PC-9 (cell line): ENCODE measurements around the gene KIF26A. TPM values are rescaled to one million over a fixed set of nuclear protein-coding genes. Genes with fewer than 3 reads are reported as not detected.
"Not testable (repeated sequence)": the region's sequence is repeated elsewhere in the genome, so short reads cannot be mapped to it uniquely, and the experiment has no call there.

Experiments
- BruUV-seq: library from RNA; stranded (reverse); fragments of 400-500 nt; replicated peaks from 2 replicates; lab custom pipeline; 2021; lab: Mats Ljungman, UMichigan
- CTCF ChIA-PET: fragments of 300-600 bp; sonication (Branson Sonifier 250); formaldehyde crosslinking; loops from one replicate; lab custom pipeline; 2022; ENCODE audit warnings: antibody characterized with exemption; lab: Charles Lee
- POLR2A ChIA-PET: fragments of 300-600 bp; sonication (Branson Sonifier 250); formaldehyde crosslinking; loops from one replicate; lab custom pipeline; 2022; ENCODE audit warnings: antibody characterized with exemption; ENCODE audit not compliant: unreplicated experiment; lab: Charles Lee
- DNase-seq, 2 experiments: peaks; one replicate each; pipeline versions ENCODE4 v3.0.0 to v3.0.0-alpha.2; 2015 to 2022; ENCODE audit warnings: mixed read lengths in 1 of 2
- H2AFZ ChIP-seq: fragments of 200-600 bp; sonication (generic); 2 replicates; pipeline ENCODE4 v1.8.1; 2017; ENCODE audit warnings: antibody characterized with exemption
- H3F3A ChIP-seq: fragments of 200-600 bp; sonication (generic); 2 replicates; pipeline ENCODE4 v1.8.1; 2017; ENCODE audit warnings: antibody characterized with exemption, mild to moderate bottlenecking, low read depth; ENCODE audit not compliant: insufficient read depth
- H3K27ac ChIP-seq: fragments of 200-600 bp; sonication (generic); 2 replicates; pipeline ENCODE4 v1.6.1; 2016; ENCODE audit warnings: mixed run types
- H3K27me3 ChIP-seq: fragments of 200-600 bp; sonication (generic); 2 replicates; pipeline ENCODE4 v1.6.1; 2016; ENCODE audit warnings: low read depth, mixed run types; ENCODE audit not compliant: insufficient read depth
- H3K36me3 ChIP-seq: fragments of 200-600 bp; sonication (generic); 2 replicates; pipeline ENCODE4 v1.6.1; 2016; ENCODE audit warnings: low read depth, mixed run types
- H3K4me1 ChIP-seq: fragments of 200-600 bp; sonication (generic); replicated peaks from 2 replicates; pipeline ENCODE4 v1.6.1; 2016; ENCODE audit warnings: mixed run types; ENCODE audit not compliant: insufficient read depth
- H3K4me2 ChIP-seq: fragments of 200-600 bp; sonication (generic); 2 replicates; pipeline ENCODE4 v1.6.1; 2017; ENCODE audit warnings: mixed run types
- H3K4me3 ChIP-seq: fragments of 200-600 bp; sonication (generic); 2 replicates; pipeline ENCODE4 v1.6.1; 2016; ENCODE audit warnings: mixed run types
- H3K79me2 ChIP-seq: fragments of 200-600 bp; sonication (generic); 2 replicates; pipeline ENCODE4 v1.6.1; 2017; ENCODE audit warnings: low read depth, mixed run types
- H3K9me2 ChIP-seq: fragments of 200-600 bp; sonication (generic); 2 replicates; pipeline ENCODE4 v1.8.1; 2017; ENCODE audit warnings: mild to moderate bottlenecking; ENCODE audit not compliant: insufficient read depth
- H3K9me3 ChIP-seq: fragments of 200-600 bp; sonication (generic); 2 replicates; pipeline ENCODE4 v1.8.1; 2016; ENCODE audit warnings: low read depth; ENCODE audit not compliant: insufficient read depth
- H4K20me1 ChIP-seq: fragments of 200-600 bp; sonication (generic); 2 replicates; pipeline ENCODE4 v1.8.1; 2017; ENCODE audit not compliant: insufficient read depth
- EZH2 ChIP-seq: fragments of 200-600 bp; sonication (generic); IDR thresholded peaks from 2 replicates; pipeline ENCODE4 v1.8.0; 2017; ENCODE audit warnings: antibody characterized with exemption, low read depth
- intact Hi-C: fragments of 100-400 bp; cut with micrococcal nuclease; formaldehyde crosslinking; loops from one replicate; pipeline ENCODE4 v1.10.0; 2022; ENCODE audit not compliant: unreplicated experiment
- total RNA-seq: library from RNA; stranded (reverse); gene quantifications from 2 replicates; pipeline ENCODE4 v1.2.3, GENCODE V29; 2021
- TF ChIP-seq, protein P1 (sequence below): fragments of 200-600 bp; sonication (generic); conservative IDR thresholded peaks from 2 replicates; pipeline ENCODE4 v1.6.1; 2017; ENCODE audit warnings: mixed run types, antibody characterized with exemption, mild to moderate bottlenecking, moderate library complexity

The KIF26A gene
- total RNA-seq, 1 experiment from 2014 or later = 0.17 TPM

DNA sequence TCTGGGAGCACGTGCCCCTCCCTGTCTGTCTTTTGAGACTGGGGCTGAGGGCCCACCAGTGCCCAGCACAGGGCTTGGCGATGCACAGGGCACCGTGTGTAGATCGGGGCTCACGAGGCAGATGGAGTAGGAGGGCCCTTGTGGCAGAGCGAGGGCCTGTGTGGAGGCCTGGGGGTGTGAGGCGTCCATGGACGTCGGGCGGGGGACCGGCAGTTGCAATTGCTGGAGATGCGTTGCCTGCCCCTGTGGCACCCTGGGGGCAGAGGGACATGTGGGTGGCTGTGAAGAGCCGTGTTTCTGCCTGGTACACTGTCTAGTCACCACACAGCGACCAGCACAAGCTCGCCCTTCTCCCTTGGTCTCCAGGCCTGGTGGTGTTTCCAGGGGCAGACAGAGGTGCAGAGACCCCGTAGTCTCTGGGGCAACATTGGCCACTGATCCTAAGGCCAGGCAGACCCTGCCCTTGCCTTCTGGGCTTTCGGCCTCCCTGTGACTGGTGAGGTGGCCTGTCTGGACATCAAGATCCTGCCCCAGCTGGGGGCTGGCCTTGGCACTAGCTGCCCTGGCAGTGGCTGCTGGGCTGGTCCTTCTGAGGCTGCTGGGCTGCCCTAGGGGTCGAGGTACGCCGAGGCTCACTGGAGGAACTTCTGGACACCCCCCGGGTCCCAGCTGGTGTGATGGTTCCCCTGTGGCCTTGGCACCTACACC, 14.5 kb downstream of the KIF26A start:
- Histone ChIP-seq H3K27ac (no peak overlapping the region), H3K9me2 (no peaks in the 10 kb centered on the region), H3K4me1 (no peaks in the 10 kb centered on the region), H2AFZ (no peak overlapping the region), H3K9me3 (no peaks in the 10 kb centered on the region), H3K4me2 (no peak overlapping the region), H4K20me1 (no peaks in the 10 kb centered on the region), H3F3A (no peaks in the 10 kb centered on the region), H3K4me3 (no peak overlapping the region), H3K79me2 (no peaks in the 10 kb centered on the region), H3K27me3 (peaks cover 50% of the 10 kb centered on the region), H3K36me3 (no peaks in the 10 kb centered on the region)
- intact Hi-C loops = no loop called here
- TF ChIP-seq, protein P1, sequence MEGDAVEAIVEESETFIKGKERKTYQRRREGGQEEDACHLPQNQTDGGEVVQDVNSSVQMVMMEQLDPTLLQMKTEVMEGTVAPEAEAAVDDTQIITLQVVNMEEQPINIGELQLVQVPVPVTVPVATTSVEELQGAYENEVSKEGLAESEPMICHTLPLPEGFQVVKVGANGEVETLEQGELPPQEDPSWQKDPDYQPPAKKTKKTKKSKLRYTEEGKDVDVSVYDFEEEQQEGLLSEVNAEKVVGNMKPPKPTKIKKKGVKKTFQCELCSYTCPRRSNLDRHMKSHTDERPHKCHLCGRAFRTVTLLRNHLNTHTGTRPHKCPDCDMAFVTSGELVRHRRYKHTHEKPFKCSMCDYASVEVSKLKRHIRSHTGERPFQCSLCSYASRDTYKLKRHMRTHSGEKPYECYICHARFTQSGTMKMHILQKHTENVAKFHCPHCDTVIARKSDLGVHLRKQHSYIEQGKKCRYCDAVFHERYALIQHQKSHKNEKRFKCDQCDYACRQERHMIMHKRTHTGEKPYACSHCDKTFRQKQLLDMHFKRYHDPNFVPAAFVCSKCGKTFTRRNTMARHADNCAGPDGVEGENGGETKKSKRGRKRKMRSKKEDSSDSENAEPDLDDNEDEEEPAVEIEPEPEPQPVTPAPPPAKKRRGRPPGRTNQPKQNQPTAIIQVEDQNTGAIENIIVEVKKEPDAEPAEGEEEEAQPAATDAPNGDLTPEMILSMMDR = no peak
- TF ChIP-seq EZH2 = no peak
- DNase-seq = no peak
- CTCF ChIA-PET = no interaction called here
- POLR2A ChIA-PET = no interaction called here
- no TSS peak for BruUV-seq

DNA sequence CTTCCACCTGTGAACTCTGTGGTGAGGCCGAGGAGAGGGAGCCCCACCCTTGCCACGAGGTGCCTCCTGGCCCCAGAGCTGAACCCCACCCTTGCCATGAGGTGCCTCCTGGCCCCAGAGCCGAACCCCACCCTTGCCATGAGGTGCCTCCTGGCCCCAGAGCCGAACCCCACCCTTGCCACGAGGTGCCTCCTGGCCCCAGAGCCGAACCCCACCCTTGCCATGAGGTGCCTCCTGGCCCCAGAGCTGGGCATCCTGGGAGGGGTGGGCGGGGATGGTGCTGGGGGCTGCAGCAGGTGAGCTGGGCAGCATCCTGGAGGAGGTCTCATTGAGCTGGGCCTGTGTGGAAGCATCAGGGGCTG, 15.0 kb downstream of the KIF26A start:
- POLR2A ChIA-PET, H3K4me2 ChIP-seq, intact Hi-C loops, H3K4me3 ChIP-seq, H3K27ac ChIP-seq, H3K4me1 ChIP-seq, H3K79me2 ChIP-seq, H2AFZ ChIP-seq, H3K36me3 ChIP-seq, H3K9me3 ChIP-seq, DNase-seq, CTCF ChIA-PET, H3F3A ChIP-seq, H4K20me1 ChIP-seq, BruUV-seq, H3K9me2 ChIP-seq: not testable (repeated sequence)
- H3K27me3 ChIP-seq = peaks cover 50% of the 10 kb centered on the region

DNA sequence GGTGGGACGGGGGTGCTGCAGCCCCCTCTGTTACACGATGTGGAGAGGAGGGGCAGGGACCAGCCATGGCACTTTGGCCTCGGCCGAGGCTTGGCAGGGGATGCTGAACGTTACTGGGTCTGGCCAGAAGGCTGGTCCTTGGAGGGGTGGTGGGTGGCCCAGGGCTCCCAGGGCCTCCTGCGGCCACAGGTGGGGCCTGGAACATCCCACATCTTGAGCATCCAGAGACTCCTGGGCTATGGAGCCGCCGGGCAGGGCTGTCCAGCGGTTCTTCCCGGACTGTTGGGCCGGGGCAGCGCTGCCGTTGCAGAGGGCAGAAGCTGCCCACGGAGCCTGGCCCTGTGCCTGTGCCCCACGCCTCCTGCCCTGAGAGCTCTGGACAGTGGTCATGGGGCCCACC, 15.9 kb downstream of the KIF26A start:
- ChIA-PET CTCF (no interaction called here), POLR2A (no interaction called here)
- TF ChIP-seq, protein P1 = no peak
- no peak for TF ChIP-seq EZH2
- Histone ChIP-seq H2AFZ (no peak overlapping the region), H3F3A (no peaks in the 10 kb centered on the region), H3K4me3 (no peak overlapping the region), H3K27me3 (peaks cover 54% of the 10 kb centered on the region), H3K9me2 (no peaks in the 10 kb centered on the region), H3K79me2 (no peaks in the 10 kb centered on the region), H3K9me3 (no peaks in the 10 kb centered on the region), H3K4me2 (no peak overlapping the region), H3K4me1 (no peaks in the 10 kb centered on the region), H3K36me3 (no peaks in the 10 kb centered on the region), H3K27ac (no peak overlapping the region), H4K20me1 (no peaks in the 10 kb centered on the region)
- intact Hi-C loops = no loop called here
- no peak for DNase-seq
- no TSS peak for BruUV-seq

DNA sequence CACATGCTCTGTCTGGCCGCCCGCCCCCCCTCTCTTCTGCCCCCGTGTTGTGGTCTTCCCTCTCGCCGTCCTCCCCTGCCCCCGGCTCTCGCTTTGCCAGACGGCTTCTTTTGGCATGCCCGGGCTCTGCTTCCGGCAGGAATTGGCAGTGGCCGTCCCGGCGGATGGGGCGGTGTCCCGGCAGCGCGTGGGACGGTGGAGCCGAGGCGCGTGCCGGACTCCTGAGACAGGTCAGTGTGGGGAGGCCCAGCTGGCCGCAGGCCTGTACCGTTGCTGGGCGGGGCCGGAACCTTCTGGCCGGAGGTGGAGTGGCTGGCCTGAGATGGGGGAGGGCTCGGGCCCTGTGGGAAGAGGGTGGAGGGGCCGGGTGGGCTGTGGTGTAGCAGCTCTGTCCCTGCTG, 17.1 kb downstream of the KIF26A start:
- POLR2A ChIA-PET = no interaction called here
- H3K9me2 ChIP-seq = no peaks in the 10 kb centered on the region

More for the DNA sequence above, 17.1 kb downstream of the KIF26A start:
- H3K27me3 ChIP-seq = peaks cover 64% of the 10 kb centered on the region
- no peaks in the 10 kb centered on the region for H3F3A ChIP-seq
- no peak overlapping the region for H3K4me3 ChIP-seq
- no peaks in the 10 kb centered on the region for H4K20me1 ChIP-seq
- H3K9me3 ChIP-seq = no peaks in the 10 kb centered on the region
- no peaks in the 10 kb centered on the region for H3K79me2 ChIP-seq
- H2AFZ ChIP-seq = no peak overlapping the region
- no TSS peak for BruUV-seq
- intact Hi-C loops = no loop called here
- CTCF ChIA-PET = no interaction called here
- DNase-seq = no peak
- H3K36me3 ChIP-seq = no peaks in the 10 kb centered on the region
- H3K4me2 ChIP-seq = no peak overlapping the region
- H3K4me1 ChIP-seq = no peaks in the 10 kb centered on the region
- no peak overlapping the region for H3K27ac ChIP-seq
- no peak for TF ChIP-seq EZH2
- TF ChIP-seq, protein P1 = no peak
